Pancreas (tissue), 10 donors: Measurements from ENCODE around the gene INO80B. TPM values are rescaled to one million over a fixed set of nuclear protein-coding genes. Genes with fewer than 3 reads are reported as not detected.

Experiments used
- ATAC-seq, 4 donors: fragments of 200-7000 bp; cut with Tn5 transposase; one replicate each; pipeline versions ENCODE4 v1.8.0 to v1.9.1; 2020; ENCODE audit warnings: mild to moderate bottlenecking in 4 of 4, moderate library complexity in 4 of 4
- DNase-seq, 6 donors: peaks; one replicate each; pipeline ENCODE4 v3.0.0-alpha.2; 2020
- FAIRE-seq: peaks from 2 replicates; lab custom pipeline; 2012; peaks lifted over from hg19 to GRCh38; lab: Jason Lieb, UNC
- H3K27ac ChIP-seq, 4 donors: fragments of 200-600 bp; sonication (generic); 1 replicate in 3 of 4; 2 replicates in 1 of 4; pipeline versions ENCODE4 v1.5.0 to v1.8.0; 2020
- H3K27me3 ChIP-seq, 4 donors: fragments of 200-600 bp; one replicate each; pipeline ENCODE4 v1.8.0; 2021
- H3K36me3 ChIP-seq, 3 donors: fragments of 200-600 bp; sonication (generic) in 1 of 3; one replicate each; pipeline versions ENCODE4 v1.5.0 to v1.8.0; 2020 to 2021
- H3K4me1 ChIP-seq, 3 donors: fragments of 200-600 bp; one replicate each; pipeline ENCODE4 v1.8.0; 2021
- H3K4me3 ChIP-seq, 4 donors: fragments of 200-600 bp; sonication (generic) in 2 of 4; one replicate each; pipeline versions ENCODE4 v1.5.0 to v1.8.0; 2020 to 2021
- H3K9me3 ChIP-seq, 4 donors: fragments of 200-600 bp; one replicate each; pipeline ENCODE4 v1.8.0; 2021
- WGBS, 2 donors: extraction: QIAGEN DNeasy Blood & Tissue Kit; methylation state at CpG; one replicate each; pipeline ENCODE4 v1.1.7; 2013; 5-methylcytosine and 5-hydroxymethylcytosine counted together
- intact Hi-C, 3 donors: fragments of 100-400 bp; cut with DNase I; formaldehyde crosslinking; loops; one replicate each; pipeline versions ENCODE4 v1.11.1 to v1.14.2; 2022
- polyA plus RNA-seq, 2 donors: library from polyadenylated mRNA; stranded (reverse); fragments of 200-250 nt; gene quantifications; one replicate each; pipeline ENCODE4 v1.2.3, GENCODE V29; 2013
- total RNA-seq, 6 donors: library from RNA; stranded (reverse); fragmentation: NEBNext Ultra II Directional in 4 of 6; extraction: Animal tissue kit (Norgen Biotek cat#: 25700) in 4 of 6; gene quantifications; one replicate each; pipeline versions ENCODE4 v1.2.1 to v1.2.4, GENCODE V29; 2021 to 2023
- TF ChIP-seq, protein P1 (sequence below), 4 donors: fragments of 200-600 bp; sonication (generic) in 3 of 4; IDR thresholded peaks; one replicate each; pipeline versions ENCODE4 v1.5.0 to v1.8.0; 2021; ENCODE audit warnings: antibody characterized with exemption in 4 of 4
- donor health status: healthy with polysubstance abuse.
- donor health status: DM: no; HTN: no; CAD: no; lungs with moderate emphysema.
- donor health status: DM: no; HTN: no; CAD: no.
- donor health status: control.
- donor health status: control.
- donor health status: Bipolar disorder and iron deficiency.
- donor health status: DM: yes; HTN: yes; CAD: no.
- donor health status: DM: no; HTN: no; CAD: no.
- donor health status: DM: no; HTN: no; CAD: no.
- donor health status: DM: yes; HTN: yes; CAD: no.

INO80B gene
- total RNA-seq: 10 to 100 TPM; 17.1 to 38.8 (median 28.3) TPM
- 10 to 100 TPM; 51.8 to 68.7 TPM for polyA plus RNA-seq

DNA sequence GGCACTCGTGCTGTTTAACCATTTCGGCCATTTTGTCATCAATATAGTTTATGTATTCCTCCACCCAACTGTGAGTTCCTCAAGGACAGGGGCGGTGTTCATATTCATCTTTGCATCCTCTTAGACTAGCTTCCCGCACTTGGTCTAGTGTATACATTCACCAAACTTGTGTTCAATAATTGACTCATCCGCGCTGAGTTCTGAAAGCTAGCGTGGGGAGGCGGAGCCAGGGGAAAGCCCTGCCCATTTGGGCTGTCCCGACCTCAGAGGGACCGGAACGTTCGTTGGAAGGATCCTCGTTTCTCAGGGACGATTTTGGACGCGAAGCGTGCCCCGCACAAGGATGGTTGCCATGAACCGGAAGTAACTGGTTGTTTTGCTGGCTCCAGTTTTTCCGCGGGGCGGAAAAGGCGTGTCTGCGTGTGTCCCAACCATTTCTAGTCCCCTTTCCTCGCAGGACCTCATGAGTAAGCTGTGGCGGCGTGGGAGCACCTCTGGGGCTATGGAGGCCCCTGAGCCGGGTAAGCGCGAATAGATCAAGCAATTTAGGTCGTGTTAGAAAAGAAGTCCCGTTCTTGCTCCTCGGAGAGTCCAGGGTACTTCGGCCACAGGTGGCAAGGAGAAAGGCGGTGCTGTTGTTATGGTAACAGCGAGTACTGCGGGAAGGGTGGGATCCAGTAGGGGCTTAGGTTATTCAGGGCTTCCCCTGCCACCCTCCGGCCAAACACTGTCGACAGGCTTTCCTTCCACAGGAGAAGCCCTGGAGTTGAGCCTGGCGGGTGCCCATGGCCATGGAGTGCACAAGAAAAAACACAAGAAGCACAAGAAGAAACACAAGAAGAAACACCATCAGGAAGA is at the start of gene INO80B:
INO80B (plus strand) TSS at position 434 of the 858 bp plus-strand sequence; CDS start at position 464, 30 bp downstream.
- peak within 1 kb of the TSS in 2 of 4 donors; percentile 35 to 65 for H3K27ac ChIP-seq

DNA sequence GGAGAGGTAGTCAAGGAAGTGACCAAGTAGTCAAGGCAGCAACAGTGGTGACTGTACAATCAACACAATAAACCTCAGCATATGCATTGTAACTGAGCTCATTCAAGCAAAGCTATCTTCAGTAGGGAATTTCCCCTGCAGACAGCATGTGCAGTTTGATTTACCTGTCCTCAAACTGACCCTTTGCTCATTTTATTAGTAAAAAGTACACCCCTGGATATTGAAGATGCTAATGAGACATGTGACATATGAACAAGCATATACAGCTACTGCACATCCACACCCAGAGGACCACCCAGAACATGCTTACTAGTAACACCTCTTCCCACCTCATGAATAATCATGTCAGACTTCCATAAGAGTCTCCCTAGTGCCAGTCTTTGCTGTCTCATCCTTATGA is 48.9 kb upstream of the INO80B start:
- TF ChIP-seq, protein P1, sequence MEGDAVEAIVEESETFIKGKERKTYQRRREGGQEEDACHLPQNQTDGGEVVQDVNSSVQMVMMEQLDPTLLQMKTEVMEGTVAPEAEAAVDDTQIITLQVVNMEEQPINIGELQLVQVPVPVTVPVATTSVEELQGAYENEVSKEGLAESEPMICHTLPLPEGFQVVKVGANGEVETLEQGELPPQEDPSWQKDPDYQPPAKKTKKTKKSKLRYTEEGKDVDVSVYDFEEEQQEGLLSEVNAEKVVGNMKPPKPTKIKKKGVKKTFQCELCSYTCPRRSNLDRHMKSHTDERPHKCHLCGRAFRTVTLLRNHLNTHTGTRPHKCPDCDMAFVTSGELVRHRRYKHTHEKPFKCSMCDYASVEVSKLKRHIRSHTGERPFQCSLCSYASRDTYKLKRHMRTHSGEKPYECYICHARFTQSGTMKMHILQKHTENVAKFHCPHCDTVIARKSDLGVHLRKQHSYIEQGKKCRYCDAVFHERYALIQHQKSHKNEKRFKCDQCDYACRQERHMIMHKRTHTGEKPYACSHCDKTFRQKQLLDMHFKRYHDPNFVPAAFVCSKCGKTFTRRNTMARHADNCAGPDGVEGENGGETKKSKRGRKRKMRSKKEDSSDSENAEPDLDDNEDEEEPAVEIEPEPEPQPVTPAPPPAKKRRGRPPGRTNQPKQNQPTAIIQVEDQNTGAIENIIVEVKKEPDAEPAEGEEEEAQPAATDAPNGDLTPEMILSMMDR (IDR thresholded peaks at IDR 0.05): no peak
- Histone ChIP-seq H3K4me3 (no peak overlapping the region), H3K27ac (no peak overlapping the region), H3K9me3 (no peaks in the 10 kb centered on the region), H3K4me1 (no peaks in the 10 kb centered on the region), H3K36me3 (no peaks in the 10 kb centered on the region), H3K27me3 (no peaks in the 10 kb centered on the region)
- no peak for FAIRE-seq
- intact Hi-C loops: no loop called here
- ATAC-seq: no peak
- DNase-seq: no peak

More for the DNA sequence above, at the start of gene INO80B:
- 0 to 1% methylated on average over 40 of the region's 40 CpGs for WGBS, 2 donors
- H3K4me1 ChIP-seq: peaks cover 14 to 24% (median 16%) of the 10 kb centered on the region in 3 donors
- no peaks in the 10 kb centered on the region for H3K9me3 ChIP-seq
- intact Hi-C loops: no loop called here
- peak; percentile 68 to 75 (median 70) for ATAC-seq
- H3K36me3 ChIP-seq: no peaks in the 10 kb centered on the region
- TF ChIP-seq, protein P1 (IDR thresholded peaks at IDR 0.05): no peak
- peak; percentile 89 to 99 (median 96) for DNase-seq
- H3K4me3 ChIP-seq: peak within 1 kb of the TSS; percentile 33 to 71 (median 62)
- FAIRE-seq: peak; percentile 57
- H3K27me3 ChIP-seq: no peaks in the 10 kb centered on the region

DNA sequence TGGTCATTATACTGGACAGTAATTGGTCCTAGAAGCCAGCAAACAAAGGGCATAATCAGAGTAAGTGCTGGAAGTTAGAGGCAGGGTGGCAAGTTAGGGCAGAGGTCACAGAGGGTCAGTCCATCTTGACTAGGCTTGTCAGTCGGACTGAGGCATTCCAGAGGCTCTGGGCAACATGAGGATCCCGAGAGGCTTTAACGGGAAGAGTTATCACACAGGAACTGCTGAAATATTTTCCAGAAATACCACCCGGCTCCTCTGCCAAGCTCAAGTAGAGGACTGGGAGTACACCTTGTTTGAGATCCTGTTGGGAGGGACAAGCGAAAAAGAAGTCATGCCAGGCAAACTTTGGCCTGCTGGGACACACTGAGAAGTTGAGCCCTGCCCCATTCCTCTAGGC is 47.2 kb upstream of the INO80B start:
- ATAC-seq: no peak
- FAIRE-seq: no peak
- TF ChIP-seq, protein P1 (IDR thresholded peaks at IDR 0.05): no peak
- WGBS, 2 donors: 48 to 51% methylated on average over 5 of the region's 5 CpGs
- Histone ChIP-seq H3K36me3 (no peaks in the 10 kb centered on the region), H3K27me3 (no peaks in the 10 kb centered on the region), H3K4me1 (no peaks in the 10 kb centered on the region), H3K9me3 (no peaks in the 10 kb centered on the region), H3K4me3 (no peak overlapping the region), H3K27ac (no peak overlapping the region)
- DNase-seq: no peak
- intact Hi-C loops: no loop called here

DNA sequence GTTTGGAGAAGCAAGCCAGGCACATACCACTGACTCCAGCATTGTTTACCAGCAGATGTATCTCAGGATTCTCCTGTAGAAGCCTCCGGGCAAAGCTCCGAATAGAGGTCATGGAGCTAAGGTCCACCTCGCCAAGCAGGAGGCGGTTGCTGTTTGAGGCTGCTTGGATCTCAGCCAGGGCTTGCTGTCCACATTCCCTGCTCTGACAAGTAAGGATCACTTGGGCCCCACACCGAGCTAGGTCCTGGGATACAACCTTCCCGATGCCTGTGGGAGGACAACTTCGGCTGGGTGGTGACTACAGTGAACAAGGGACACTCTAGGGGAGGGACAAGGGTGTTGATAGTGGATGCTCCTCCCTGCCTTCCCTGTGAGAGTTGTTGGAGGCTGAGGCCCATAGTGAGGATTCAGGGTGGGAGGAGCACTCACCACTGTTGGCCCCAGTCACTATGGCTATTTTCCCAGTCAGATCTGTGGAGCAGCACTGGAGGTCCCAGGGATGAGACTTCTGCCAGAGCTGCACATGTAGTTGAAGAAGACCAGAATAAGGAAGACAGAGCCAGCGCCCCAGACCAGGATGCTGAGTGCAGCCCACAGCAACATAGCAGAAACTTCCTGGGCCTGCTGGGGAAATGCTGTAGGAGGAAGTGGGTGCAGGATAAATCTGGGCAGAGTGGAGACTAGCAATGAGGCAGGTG is 41.7 kb upstream of the INO80B start:
- Histone ChIP-seq H3K4me3 (no peak overlapping the region), H3K9me3 (no peaks in the 10 kb centered on the region), H3K36me3 (no peaks in the 10 kb centered on the region), H3K27ac (no peak overlapping the region), H3K27me3 (no peaks in the 10 kb centered on the region), H3K4me1 (no peaks in the 10 kb centered on the region)
- FAIRE-seq (no peak), ATAC-seq (peak in 1 of 4 donors; percentile 7), DNase-seq (no peak)
- TF ChIP-seq, protein P1 (IDR thresholded peaks at IDR 0.05): no peak
- WGBS, 2 donors: 67 to 68% methylated on average over 8 of the region's 8 CpGs
- intact Hi-C loops: no loop called here
